NOMO-1 (cell line): Measurements from ENCODE around the gene RPS29.
"Not testable (repeated sequence)": the region's sequence is repeated elsewhere in the genome, so short reads cannot be mapped to it uniquely, and the experiment has no call there.

Experiments
- DNase-seq, 2 experiments: peaks; one replicate each; lab custom pipeline; 2025; ENCODE audit not compliant: unreplicated experiment in 2 of 2; lab: John Stamatoyannopoulos, UW

Gene RPS29

DNA sequence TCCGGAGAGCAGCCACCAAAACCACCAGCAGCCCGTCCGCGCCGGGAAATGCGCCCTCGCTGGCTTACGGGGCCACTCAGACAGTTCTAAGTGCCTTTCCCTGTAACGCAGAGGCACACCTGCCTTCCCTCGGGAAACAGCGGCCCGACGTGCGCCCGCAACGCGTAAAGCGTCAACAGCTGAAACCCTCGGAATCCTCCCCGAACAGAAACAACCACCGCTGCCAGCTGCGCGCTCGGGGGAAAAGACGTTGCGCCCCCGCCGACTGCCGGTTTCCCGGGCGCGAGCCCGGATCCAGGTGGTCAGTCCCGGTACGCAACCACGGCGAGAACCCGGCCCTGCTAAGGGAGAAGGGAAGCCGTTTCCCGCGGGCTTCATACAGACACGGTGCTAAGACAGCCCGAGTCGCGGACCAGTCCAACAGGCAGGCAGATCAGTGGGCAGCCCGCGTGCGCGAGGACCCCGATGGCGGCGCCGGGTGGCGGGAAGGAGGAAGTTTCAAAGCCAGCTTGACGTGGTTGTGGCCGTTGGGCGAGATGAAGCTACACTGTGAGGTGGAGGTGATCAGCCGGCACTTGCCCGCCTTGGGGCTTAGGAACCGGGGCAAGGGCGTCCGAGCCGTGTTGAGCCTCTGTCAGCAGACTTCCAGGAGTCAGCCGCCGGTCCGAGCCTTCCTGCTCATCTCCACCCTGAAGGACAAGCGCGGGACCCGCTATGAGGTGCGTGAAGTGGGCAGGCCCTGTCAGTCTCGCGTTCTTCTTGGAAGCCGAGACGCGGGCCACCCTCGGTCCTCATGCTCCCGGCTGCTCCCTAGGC is 12.5 kb upstream of the RPS29 start, which contains the start of gene LRR1:
TSS of gene LRR1 (plus strand) at position 456 of the 816 bp plus-strand sequence. CDS start at position 537, 81 bp downstream.
- DNase-seq, result peak; percentile 83 to 85

DNA sequence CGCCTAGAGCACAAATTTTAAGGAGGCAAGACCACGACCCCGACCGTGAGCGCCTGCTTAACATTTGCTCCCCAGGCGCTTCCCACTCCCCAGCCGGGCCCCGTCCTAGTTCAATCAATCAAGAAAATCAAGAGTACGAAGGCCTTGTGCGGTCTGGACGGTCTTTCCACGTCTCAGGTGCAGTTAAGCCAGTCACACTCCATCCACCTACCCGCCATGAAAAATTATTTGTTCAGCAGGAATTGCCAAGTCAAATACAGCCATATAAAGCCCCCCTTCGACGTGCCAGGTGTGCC is 12.0 kb upstream of the RPS29 start:
- peak in 1 of 2 experiments; percentile 53 for DNase-seq

DNA sequence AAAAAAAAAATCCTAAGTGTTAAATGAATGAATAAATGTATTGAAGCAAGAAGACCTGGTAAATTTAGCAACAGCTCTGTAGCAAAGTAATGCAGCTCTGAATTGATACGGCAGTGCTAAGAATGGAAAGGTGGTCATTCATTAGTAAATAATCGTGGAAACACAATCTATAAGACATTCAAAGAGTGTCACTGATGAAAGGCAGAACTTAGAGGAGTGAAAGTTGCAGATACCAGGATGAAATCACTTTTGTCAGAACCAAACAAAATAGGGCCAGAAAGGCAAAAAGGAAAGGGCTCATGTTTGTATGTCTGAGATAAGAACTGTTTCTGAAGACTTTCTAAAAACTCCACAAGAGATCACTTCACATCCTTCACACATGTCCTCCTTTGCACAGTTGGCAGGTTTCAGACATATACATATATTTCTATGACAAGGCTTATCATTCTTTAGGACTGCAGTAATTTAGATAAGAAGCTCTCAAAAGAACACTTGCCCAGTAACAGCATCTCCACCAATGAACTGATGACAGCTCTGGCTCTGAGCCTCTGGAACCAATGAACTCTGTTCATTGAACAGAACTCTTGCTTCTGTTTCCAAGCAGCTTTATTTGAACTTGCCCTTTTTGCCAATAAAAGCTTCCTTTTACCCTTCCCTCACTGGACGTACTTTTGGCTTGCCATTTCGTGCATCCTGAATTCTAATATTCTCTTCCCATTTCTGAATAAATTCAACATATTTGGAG is 8.3 kb upstream of the RPS29 start:
- no peak for DNase-seq

DNA sequence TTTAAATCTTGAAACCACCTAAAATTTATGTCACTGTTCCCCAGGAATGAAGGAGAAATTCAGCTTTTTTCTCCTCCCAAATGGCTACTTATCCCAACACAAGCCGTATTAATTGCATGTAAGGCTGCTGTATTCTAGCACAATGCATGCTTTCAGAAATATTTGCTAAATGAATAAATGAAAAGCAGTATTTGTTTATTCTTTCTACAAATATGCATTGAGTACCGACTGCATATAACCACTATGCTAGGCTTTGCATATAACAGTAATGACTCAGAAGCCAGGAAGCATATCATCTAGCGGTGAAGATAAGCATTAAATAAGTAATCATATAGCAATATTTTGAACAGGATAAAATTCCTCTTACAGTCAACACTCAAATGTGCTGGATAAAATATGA is 6.8 kb upstream of the RPS29 start:
- DNase-seq, result no peak

DNA sequence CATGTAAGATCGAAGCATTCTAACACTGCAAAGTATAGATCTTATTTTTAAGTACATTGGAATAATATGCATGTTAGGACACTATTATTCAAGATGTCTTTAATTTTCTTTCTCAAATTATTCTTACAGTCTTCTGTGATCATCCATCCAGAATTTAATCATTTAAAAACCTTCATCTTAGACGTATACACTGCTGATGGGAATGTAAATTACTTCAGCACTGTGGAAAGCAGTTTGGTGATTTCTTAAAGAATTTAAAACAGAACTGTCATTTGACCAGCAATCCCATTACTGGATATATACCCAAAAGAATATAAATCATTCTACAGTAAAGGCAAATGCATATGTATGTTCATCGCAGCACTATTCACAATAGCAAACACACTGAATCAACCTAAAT is 3.2 kb upstream of the RPS29 start:
- no peak for DNase-seq

DNA sequence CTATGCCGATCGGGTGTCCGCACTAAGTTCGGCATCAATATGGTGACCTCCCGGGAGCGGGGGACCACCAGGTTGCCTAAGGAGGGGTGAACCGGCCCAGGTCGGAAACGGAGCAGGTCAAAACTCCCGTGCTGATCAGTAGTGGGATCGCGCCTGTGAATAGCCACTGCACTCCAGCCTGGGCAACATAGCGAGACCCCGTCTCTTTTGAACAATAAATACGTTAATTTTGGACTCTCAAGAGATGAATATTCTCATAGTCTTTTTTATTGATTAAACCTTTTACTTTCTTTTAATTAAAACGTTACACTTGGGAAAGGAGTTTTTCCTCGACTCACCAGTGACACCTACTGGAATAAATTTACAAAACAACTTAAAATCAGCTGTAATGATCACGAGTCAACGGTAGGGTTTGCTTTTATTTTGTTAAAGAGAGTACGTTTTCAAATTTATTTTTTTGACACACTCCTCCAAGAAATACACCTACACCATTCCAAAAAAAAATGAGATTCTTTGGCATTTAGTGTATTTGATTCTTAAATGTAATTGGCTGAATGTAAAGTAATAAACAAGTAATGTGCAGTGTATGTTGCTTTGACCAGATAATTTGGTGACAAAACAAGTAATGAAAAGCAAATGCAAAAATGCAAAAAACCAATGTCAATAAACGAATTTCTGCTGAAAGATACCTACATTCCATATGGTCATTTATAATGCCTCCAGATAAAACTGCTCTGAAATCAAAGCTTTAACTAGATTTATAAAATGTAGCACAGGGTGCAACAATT is 687 bp upstream of the RPS29 start:
- DNase-seq, result peak; percentile 25 to 60

DNA sequence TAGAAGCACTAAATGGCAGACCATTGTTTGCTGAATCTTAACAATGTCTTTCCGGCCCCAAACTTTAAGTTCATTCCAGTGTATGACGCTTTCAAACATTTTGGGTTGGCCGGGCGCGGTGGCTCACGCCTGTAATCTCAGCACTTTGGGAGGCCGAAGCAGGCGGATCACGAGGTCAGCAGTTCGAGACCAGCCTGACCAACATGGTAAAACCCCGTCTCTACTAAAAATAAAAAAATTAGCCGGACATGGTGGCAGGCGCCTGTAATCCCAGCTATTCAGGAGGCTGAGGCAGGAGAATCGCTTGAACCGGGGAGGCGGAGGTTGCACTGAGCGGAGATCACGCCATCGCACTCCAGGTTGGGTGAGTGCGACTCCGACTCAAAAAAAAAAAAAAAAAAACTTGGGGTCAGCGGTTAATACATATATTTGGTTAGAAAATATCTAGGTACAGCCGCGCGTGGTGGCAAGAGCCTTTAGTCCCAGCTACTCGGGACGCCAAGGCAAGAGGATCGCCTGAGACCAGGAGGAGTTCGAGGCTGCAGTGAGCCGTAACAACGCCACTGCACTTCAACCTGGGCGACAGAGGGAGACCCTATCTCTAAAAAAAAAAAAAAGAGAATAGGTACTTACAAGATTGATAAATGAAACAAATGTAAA is 1.1 kb downstream of the RPS29 start:
- DNase-seq, result not testable (repeated sequence)

DNA sequence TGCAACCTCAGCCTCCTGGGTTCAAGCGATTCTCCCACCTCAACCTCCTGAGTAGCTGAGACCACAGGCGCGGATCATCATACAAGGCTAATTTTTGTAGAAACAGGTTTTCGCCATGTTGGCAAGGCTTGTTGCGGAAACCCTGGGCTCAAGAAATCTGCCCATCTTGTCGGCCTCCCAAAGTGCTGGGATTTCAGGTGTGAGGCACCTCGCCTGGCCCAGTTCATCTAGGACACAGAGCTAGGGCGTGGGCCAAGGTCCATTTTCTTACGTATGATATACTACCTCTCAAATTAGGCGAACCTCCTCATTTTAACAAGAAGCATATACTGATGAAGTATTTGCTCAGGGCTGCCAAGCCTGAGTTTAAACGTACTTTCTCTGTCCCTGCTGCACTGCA is 2.1 kb downstream of the RPS29 start:
- DNase-seq, result no peak

DNA sequence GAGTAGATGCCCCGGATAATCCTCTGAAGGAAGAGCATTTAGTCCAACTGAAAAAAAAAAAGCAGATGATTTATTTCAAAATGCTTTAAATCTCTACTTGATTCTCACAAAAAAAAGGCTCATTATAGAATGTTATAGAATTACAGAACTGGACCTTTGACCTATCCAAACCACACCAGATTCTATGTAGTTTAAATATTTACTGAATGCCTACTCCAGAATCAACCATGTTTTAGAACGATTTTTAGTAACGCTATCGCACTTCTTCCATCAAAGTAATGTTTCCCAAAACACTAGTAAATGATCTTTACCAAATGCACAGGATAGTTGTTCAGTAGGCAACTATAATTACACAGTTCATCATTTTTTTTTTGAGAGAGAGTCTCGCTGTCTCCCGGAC is 2.6 kb downstream of the RPS29 start:
- no peak for DNase-seq

DNA sequence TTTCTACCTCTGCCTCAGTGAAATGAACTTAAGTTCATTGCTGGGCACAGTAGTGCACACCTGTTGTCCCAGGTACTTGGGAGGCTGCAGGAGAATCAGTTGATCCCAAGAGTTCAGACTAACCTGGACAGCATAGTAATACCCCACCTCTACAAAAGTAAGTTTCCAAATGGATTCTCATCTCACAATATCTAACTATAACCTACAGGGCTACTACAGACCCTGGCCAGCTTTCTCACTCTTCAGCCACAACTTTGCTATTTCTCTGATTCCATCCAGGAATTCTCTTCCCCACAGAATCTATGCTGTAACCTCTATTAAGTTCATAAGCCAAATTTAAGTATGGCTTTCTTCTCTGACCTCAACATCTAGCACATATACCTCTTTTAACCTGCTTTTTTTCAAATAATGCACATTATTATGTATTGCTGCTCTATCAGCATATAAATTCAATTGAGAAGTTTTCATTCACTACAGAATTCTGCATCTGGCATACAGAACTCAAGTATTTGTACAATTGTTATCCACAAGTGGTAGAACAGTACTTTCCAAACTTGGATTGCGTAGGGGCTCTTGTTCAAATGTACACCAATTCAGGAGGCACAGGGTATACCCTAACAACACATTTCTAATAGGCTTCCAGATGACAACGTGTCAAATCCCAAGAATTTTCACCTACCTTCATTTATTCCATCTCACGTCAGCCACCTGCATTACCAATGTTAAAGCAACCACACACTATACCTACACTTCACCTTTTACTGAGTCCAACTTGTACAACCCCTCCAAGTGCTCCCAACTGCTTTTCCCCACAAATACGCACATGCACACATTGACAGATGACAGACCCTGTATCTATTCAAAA is 3.8 kb downstream of the RPS29 start:
- no peak for DNase-seq

DNA sequence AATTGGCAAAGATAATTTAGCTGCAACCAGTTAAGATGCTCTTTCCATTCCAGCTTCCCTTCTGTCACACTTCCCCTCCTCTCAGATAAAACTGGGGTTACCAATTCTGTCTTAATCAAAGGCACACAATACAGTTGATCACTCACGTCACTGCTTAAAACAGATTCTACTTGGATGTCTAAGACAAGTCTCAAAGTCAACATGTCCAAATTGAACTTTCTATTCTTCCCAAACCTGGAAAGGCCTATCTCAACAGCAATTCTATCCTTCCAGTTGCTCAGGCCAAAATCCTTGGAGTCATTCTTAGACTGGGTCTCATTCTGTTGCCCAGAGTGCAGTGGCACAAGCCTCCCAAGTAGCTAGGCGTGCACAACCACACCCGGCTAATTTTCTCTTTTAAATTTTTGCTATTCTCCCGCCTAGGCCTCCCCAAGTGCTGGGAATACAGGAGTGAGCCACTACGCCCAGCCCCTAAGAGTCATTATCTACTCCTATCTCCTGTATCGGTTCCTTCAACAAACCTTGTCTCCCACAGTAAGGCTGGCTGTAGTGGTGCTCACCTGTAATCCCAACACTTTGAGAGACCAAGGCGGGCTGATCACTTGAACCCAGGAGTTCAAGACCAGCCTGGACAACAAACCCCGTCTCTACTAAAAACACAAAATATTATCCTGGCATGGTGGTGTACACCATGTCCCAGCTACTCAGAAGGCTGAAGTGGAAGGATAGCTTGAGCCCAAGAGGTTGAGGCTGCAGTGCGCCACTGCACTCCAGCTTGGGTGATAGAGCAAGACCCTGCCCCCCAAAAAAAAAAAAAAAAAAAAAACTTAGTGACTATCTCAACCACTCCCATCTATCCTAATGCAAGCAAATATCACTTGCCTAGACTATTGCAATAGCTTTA is 4.7 kb downstream of the RPS29 start:
- DNase-seq, result no peak

DNA sequence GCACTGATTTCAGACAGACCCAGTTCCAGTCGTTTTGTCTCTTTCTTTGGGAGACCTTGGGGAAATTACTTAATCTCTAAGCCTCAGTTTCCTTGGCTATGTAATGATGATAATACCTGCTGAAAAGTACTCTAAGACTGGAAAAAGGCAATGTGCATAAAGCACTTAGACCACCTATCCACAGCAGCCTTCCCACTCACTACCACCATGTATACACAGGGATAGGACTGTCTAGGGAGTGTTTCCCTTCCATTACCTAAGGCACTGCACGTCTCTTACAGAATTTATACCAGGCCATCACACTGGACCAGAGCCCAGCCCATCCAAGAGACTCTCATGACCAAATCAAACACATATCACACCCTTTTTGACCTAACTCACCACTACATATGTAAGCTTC is 6.3 kb downstream of the RPS29 start:
- no peak for DNase-seq

DNA sequence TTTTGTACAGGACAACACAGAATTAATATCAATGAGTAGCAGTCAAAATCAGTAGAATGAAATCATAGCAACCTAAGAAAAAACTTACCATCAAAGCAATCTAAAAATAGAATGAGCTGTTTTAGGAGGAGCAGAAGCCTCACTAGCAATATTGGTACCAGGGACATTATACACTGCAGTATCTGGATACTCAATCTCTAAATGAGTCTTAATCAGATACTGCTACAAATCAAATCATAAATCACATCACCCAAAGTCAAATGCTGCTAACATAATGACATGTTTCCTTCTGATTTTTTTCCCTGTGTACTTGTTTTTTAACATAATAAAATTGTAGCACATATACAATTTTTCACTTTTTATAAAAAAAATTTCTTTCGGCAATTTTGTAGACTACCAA is 8.0 kb downstream of the RPS29 start:
- DNase-seq, result no peak

DNA sequence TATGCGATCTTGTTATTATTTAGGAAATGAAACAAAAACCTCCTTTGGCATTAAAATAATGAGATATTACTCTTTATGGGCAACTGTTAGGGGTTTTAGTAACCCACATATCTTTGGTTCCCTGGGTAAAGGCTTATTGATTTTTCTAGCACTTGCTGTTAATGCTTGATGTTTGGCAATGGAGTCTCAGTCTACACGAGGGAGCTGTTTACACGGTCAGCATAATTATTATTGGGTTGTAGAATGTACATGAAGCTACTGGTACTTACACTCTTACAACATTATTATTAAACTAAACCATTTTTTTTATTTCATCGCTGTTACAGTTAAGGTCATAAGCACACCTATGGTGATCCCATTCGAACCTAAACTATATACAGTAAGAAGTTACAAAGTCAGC is 12.1 kb downstream of the RPS29 start:
- no peak for DNase-seq

DNA sequence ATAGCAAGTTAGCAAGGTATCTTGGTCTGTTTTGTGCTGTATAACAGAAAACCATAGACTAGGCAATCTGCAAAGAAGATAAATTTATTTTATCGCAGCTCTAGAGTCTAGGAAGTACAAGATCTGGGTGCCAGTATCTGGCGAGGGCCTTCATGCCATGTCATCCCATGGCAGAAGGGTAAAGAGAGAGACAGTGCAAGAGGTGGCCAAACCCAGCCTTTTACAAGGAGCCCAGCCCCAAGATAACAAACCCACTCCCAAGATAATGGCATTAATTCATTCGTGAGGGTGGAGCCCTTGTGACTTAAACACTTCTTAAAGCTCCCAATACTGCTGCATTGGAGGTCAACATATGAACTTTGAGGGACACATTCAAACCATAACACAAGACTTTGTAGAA is 16.9 kb downstream of the RPS29 start:
- no peak for DNase-seq

DNA sequence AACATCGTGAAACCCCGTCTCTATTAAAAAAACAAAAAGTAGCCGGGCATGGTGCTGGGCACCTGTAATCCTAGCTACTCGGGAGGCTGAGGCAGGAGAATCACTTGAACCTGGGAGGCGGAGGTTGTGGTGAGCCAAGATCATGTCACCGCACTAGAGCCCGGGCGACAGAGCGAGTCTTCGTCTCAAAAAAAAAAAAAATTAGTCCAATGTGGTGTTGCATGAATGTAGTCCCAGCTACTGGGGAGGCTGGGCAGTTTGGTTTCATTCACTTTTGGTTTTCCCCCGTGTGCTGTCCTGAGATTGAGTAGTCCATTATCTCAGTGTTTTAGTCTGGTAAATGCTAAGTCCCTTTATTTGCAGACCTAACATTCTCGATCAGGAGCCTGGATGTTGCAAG is 19.5 kb downstream of the RPS29 start:
- DNase-seq, result no peak

DNA sequence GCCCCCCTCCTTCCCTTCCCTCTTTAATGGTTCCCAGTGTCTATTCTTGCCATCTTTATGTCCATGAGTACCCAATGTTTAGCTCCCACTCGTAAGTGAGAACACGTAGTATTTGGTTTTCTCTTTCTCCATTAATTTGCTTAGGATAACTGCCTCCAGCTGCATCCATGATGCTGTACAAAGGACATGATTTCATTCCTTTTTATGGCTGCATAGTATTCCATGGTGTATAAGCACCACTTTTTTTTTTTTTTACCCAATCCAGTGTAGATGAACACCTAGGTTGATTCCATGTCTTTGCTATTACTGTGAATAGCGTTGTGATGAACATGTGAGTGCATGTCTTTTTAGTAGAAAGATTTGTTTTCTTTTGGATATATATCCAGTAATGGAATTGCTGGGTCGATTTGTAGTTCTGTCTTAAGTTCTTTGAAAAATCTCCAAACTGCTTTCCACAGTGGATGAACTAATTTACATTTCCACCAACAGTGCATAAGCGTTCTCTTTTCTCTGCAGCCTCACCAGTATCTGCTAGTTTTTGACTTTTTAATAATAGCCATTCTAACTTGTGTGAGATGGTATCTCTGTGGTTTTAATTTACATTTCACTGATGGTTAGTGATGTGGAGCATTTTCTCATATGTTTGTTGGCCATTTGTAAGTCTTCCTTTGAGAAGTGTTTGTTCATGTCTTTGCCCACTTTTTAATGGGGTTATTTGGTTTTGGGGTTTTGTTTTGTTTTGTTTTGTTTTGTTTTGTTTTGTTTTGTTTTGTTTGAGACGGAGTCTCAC is 26.0 kb downstream of the RPS29 start:
- DNase-seq, result no peak

DNA sequence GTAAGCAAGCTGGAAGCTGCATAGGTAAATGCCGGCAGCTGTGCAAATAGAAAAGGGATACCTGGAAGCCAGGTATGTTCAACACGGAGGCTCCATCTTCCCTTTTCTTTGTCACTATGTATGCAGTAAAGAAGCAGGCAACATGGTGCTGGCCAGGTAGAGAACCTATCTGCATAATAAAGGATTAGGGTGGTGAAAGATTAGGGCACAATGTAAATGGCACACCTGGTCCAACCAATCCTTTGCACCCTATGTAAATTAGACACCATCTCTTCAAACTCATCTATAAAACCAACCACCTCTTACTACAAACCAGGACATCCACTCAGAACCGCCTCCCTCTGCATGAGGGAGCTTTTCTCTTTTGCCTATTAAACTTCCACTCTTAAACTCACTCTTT is 32.3 kb downstream of the RPS29 start:
- no peak for DNase-seq
